SJCRH30 (cell line): ENCODE data around the gene CST3. TPM values are rescaled to one million over a fixed set of nuclear protein-coding genes. Genes with fewer than 3 reads are reported as not detected.
"Not testable (repeated sequence)": the region's sequence is repeated elsewhere in the genome, so short reads cannot be mapped to it uniquely, and the experiment has no call there.

Experiments used
- DNase-seq, 2 experiments: peaks; one replicate each; pipeline ENCODE4 v3.0.0-alpha.2; 2015 to 2020
- H3K27ac ChIP-seq: fragments of 250-450 bp; sonication (Bioruptor Pico); 2 replicates; pipeline ENCODE4 v1.5.1; 2020; ENCODE audit warnings: mild to moderate bottlenecking, moderate library complexity
- H3K27me3 ChIP-seq: fragments of 250-450 bp; sonication (Bioruptor Pico); 2 replicates; pipeline ENCODE4 v1.5.1; 2020; ENCODE audit warnings: mild to moderate bottlenecking, moderate library complexity
- H3K36me3 ChIP-seq: fragments of 250-450 bp; sonication (Bioruptor Pico); 2 replicates; pipeline ENCODE4 v1.5.1; 2020; ENCODE audit warnings: mild to moderate bottlenecking, moderate library complexity
- H3K4me1 ChIP-seq: fragments of 250-450 bp; sonication (Bioruptor Pico); 2 replicates; pipeline ENCODE4 v1.5.1; 2020; ENCODE audit warnings: mild to moderate bottlenecking, moderate library complexity
- H3K4me3 ChIP-seq: fragments of 250-450 bp; sonication (Bioruptor Pico); 2 replicates; pipeline ENCODE4 v1.5.1; 2020; ENCODE audit warnings: mild to moderate bottlenecking, moderate library complexity
- H3K9me3 ChIP-seq: fragments of 250-450 bp; sonication (Bioruptor Pico); replicated peaks from 2 replicates; pipeline ENCODE4 v1.5.1; 2020; ENCODE audit warnings: mild to moderate bottlenecking, moderate library complexity
- total RNA-seq: library from RNA; depleted of rRNA; stranded (reverse); fragments of >200 nt; shearing (Covaris generic); gene quantifications from 2 replicates; pipeline ENCODE4 v1.2.3, GENCODE V29; 2014

Gene CST3
- total RNA-seq, 1 experiment from 2014 or later, result 67.6 TPM

DNA sequence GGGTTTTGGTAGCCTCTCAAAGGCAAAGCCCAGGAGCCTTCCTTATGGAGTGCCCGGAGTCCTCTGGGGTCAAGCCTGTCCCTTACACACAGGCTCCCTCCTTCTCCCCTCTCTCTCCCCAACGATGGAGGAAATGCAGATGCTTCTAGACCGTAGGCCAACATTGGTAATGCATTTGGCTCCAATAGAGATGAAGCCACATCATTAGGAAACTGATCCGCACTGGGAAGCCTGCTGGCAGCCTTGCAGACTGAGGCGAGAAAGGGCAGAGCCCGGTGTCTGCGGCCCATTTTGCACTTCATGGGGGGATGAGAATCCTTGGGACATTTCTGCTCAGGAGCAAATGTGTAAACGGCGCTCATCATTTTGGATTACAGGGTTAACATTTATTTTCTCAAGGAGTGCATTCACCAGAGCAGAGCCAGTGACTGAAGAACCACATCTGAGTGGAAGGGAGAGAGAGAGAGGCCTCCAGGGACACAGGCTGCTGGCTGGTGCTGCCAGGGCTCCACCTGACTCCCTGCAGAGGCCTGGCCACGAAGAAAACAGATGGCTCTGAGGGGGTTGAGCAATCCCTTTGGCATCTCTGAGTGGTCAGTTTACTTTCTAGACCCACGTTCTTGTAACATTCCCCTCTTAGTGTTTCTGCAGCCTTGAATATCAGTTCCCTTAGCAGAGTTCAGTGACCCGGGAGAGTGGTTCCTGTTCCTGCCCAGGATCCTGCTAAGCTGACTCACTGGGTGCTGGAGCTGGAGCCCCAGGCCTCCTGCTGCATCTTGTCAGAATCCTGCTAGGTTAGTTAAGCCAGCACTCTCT lies 4.4 kb upstream of the CST3 start:
- Histone ChIP-seq H3K4me1 (no peaks in the 10 kb centered on the region; the same call in 1 of the 2 replicates), H3K9me3 (no peaks in the 10 kb centered on the region), H3K27ac (no peak overlapping the region), H3K36me3 (no peaks in the 10 kb centered on the region), H3K4me3 (no peak overlapping the region), H3K27me3 (no peaks in the 10 kb centered on the region)
- DNase-seq, result peak; percentile 49 to 52

DNA sequence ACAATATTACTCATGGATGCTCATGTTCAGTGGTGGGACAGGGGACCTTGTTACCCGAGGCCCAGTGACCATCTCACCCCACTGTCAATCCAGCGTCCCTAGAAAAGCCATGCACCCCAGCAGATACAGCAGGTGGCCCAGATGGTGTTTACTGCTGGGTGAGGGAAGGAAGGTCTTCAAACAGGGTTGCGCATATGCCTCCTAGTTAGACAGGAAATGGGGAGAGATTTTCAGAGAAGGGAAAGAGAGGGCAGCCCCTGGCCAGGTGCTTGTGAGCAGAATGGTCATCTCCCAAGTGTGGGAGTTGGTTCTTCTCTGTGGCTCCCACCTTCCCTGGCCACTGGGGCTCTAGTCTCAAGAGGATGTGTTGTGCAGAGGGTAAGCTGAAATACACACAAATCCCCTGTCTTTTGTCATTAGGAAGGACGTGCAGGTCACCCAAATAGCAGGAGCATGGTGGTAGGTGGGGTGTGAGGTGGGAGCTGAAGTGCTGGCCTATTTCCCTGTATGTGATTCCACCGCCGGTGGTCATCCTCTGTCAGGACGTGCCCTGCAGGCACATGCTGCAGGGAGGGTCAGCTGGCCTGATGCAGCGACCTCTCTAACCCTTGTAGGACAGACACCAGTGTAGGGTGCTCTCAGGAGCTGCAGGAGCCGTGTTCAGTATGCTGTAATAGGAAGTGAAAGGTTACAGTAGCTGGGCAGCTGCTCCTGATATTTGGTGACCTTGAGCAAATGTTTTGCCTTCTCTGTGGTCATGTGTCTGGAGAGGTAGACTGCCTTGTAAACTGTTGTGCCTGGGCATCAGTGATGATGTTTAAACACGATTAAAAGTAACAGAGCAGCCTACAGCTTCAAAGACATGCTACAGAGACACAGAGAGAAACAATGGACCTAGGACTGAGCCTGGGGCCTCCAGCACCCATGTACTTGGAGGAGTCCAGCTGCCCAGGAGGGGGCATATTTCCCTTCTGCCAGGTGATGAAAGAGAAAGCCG lies 3.2 kb upstream of the CST3 start:
- no peak for DNase-seq
- H3K4me1 ChIP-seq, result no peaks in the 10 kb centered on the region; the same call in 1 of the 2 replicates
- no peak overlapping the region for H3K4me3 ChIP-seq
- H3K27me3 ChIP-seq, result no peaks in the 10 kb centered on the region
- no peaks in the 10 kb centered on the region for H3K36me3 ChIP-seq
- H3K27ac ChIP-seq, result no peak overlapping the region
- no peaks in the 10 kb centered on the region for H3K9me3 ChIP-seq

DNA sequence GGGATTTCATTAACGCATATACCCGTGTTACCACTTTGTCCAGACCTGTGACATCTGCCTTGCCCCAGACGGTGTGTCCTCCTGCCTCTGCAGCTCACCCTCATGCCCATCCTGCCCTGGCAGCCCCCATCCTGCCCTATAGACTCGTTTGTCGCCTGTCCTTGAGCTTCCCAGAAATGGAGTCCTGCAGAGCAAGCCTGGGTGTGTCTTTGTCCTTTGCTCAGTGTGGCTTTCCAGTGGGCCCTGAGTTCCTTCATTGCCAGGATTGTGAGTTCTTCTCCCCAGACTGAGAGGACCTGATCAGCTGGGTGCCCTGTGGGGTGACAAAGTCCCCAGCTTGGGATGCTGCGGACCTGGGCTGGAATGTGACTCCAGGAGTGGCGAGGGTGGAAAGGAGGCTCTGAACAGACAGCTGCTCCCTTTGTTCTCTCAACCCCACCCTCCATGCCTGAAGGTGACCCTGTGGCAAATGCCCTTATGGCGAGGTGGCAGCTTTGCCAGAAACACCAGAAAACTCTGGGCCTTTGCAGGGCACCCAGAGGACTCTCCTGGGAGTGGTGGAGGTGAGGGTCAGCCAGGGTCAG lies 2.4 kb upstream of the CST3 start:
- Histone ChIP-seq H3K36me3 (no peaks in the 10 kb centered on the region), H3K4me1 (no peaks in the 10 kb centered on the region; the same call in 1 of the 2 replicates), H3K27ac (no peak overlapping the region), H3K9me3 (no peaks in the 10 kb centered on the region), H3K4me3 (no peak overlapping the region), H3K27me3 (no peaks in the 10 kb centered on the region)
- DNase-seq, result no peak

DNA sequence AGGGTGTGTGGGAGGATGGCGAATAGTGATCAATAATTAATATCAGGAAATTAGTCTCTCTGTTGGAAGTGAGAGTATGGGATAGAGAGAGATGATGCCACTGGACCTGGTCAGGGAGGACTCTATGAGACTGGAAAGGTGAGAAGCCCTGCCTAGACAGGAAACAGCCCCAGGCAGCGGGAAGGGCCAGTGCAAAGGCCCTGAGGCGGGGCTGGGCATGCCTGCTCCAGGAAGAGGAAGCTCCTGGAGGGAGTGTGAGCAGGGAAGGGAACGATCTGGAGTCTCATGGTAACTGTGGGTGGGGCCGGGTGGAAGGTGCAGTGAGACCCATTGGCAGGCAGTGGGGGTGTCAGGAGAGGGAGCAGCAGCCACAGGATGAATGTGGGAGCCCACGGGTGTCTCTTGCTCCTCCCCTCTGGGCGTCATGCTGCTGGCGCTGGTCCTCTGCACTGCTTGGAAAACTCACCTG lies 1.8 kb upstream of the CST3 start:
- no peaks in the 10 kb centered on the region; the same call in 1 of the 2 replicates for H3K4me1 ChIP-seq
- H3K9me3 ChIP-seq, result no peaks in the 10 kb centered on the region
- H3K4me3 ChIP-seq, result no peak overlapping the region
- H3K27me3 ChIP-seq, result no peaks in the 10 kb centered on the region
- no peak for DNase-seq
- no peak overlapping the region for H3K27ac ChIP-seq
- H3K36me3 ChIP-seq, result no peaks in the 10 kb centered on the region

DNA sequence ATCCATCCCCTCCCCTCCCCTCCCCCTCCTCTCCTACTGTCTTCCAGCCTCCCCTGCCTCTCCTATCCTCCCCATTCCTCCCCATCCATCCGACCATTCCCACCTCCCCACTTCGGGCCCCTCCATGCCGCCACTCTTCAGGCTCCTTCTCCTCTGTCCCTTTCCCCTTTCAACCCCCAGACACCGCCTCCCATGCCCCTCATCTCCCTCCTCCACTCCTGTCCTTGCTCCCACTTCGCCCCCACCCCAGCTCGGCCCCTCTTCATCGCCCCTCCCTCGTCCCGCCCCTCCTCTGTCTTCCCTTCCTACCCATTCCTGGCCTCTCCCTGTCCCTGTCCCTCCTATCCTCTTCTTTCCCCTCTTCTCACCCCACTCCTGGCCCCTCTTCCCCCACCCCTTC lies 554 bp upstream of the CST3 start:
- no peaks in the 10 kb centered on the region for H3K9me3 ChIP-seq
- H3K27me3 ChIP-seq, result no peaks in the 10 kb centered on the region
- no peak overlapping the region for H3K4me3 ChIP-seq
- no peak for DNase-seq
- H3K36me3 ChIP-seq, result no peaks in the 10 kb centered on the region
- H3K4me1 ChIP-seq, result no peaks in the 10 kb centered on the region; the same call in 1 of the 2 replicates
- H3K27ac ChIP-seq, result no peak overlapping the region

DNA sequence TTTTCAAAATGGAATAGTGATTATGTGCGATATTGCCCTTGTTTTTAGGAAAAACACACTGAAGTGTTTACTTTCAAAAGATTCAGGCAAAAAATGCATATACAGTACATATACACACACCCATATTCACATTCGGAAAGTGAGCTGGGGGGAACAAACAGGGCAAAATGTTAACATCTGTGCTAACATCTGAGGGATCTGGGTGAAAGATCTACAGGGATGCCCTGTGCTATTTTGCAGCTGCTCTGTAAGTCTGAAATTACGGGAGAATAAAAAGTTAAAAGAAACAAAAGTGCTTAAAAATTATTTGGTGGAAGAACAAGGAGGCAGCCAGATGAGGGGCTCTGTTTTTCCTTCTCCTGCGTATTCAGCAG lies 860 bp downstream of the CST3 start:
- H3K36me3 ChIP-seq, result no peaks in the 10 kb centered on the region
- peak overlapping the region; percentile 87 for H3K4me3 ChIP-seq
- H3K4me1 ChIP-seq, result no peaks in the 10 kb centered on the region; the same call in 1 of the 2 replicates
- no peaks in the 10 kb centered on the region for H3K27me3 ChIP-seq
- no peak for DNase-seq
- H3K27ac ChIP-seq, result no peak overlapping the region
- no peaks in the 10 kb centered on the region for H3K9me3 ChIP-seq

DNA sequence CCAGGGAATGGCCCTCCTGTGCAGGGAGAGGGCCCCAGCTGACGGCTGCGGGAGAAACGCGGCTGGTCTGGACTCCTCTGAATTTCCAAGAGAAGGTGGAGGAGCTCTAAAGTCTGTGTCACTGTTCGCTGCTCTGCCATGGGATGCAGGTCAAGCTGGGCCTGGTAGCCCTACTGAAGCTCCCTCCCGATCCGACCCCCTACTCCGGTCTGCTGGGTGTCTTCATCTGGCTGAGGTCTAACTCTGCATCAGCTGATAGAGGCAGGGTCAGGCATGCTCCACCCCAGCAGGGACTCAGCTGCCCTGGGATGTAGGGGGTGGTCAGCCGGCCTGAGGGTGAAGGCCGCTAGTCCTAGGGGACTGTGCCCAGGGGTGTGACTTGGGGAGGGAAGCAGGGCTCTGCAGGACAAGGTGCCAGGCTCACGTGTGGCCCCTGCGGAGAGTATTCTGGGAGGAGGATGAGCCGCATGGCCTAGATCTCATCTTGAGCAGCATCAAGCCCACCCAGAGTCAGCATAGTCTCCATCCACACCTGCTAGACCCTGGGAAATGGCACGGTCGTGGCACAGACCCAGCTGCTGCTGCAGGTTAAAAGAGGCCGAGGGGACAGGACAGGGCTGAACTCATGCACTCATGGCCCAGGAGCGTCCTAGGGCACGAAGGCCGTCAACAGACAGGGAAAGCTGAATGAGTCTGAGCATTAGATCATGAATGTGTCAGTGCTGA lies 1.4 kb downstream of the CST3 start:
- H3K36me3 ChIP-seq, result no peaks in the 10 kb centered on the region
- H3K4me1 ChIP-seq, result no peaks in the 10 kb centered on the region; the same call in 1 of the 2 replicates
- DNase-seq, result no peak
- no peak overlapping the region for H3K27ac ChIP-seq
- no peaks in the 10 kb centered on the region for H3K27me3 ChIP-seq
- H3K4me3 ChIP-seq, result peak overlapping the region; percentile 87
- no peaks in the 10 kb centered on the region for H3K9me3 ChIP-seq

DNA sequence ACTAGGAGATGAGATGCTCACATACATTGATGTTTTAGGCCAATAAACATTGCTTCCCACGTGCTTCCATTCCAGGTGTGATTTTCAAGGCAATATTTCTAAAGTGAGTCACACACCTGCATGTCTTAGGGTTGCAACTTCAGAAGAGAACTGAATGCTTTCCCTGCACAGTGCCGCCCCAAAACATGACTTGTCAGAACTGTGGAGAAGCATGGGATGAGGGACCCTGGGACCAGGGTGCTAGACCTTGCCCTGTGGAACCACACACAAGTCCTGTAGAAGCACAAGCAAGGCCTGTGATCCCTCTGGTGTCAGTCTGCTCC lies 2.0 kb downstream of the CST3 start:
- H3K36me3 ChIP-seq, H3K4me1 ChIP-seq, H3K27ac ChIP-seq, H3K4me3 ChIP-seq, H3K27me3 ChIP-seq, DNase-seq, H3K9me3 ChIP-seq: not testable (repeated sequence)

DNA sequence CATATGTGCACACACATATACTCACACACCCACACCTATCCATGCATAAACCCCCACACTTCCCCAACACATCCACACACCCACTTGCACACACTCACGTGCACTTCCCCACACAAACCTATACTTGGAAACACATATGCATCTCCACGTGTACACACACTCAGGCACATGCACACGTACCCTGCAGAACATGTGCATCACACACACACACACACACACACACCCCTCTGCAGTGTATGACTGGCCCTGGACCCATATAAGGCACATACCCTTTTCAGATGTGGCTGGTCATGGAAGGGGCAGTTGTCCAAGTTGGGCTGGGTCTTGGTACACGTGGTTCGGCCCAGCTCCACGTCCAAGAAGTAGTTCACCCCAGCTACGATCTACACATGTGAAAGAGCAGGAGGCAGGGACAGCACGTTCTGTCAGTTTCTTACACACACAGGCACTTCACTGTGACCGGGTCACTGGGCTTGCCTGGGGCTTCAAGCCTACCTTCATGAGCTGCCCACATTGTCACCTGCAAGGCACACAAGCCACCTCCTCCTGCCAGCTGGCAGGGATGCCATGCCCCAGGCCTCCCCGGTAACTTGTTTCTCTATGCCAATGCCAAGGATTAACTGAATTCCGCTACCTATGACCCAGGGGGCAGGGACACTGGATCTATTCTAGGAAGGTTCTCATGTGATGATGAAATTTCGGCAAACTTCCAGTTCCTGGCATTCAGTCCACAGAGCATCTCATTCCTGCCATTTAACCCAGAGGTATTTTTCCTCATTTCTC lies 2.6 kb downstream of the CST3 start:
- Histone ChIP-seq H3K4me1 (no peaks in the 10 kb centered on the region), H3K4me3 (no peak overlapping the region), H3K27ac (no peak overlapping the region), H3K9me3 (no peaks in the 10 kb centered on the region), H3K27me3 (no peaks in the 10 kb centered on the region), H3K36me3 (no peaks in the 10 kb centered on the region)
- DNase-seq, result no peak

DNA sequence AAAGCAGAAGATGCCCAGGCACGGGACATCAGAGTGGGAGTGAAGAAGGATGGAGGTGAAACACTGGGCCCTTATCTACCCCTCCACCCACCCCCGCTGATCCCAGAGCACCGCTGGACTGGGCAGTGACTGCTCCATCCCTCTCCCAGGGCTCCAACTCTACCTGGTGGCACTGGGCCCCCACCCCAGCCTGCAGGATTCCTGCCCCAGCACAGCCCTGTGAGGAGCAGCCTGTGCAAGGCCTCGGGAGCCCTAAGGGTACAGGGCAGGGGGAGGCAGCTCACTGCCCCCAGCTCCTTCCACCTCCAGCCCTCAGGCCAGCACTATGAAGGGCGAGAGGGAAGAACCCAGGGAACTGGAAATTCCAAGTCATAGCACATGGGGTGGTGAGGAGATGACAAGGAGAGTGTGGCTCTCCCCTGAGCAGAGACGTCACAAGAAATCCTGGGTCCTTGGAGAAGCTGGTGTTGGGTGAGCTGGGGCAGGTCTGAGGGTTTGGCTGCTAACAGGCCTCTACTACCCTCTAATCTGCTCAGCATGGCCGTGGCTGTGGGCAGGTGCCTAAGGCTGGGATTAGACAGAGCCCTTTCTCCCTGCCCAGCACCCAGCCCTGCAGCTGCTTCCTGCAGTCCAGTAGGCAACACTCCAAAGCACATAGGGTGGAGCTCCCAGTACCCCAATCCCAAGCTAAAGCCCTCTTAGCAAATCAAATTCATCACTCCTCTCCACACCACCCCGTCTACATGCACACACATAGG lies 3.5 kb downstream of the CST3 start:
- Histone ChIP-seq H3K27me3 (no peaks in the 10 kb centered on the region), H3K27ac (no peak overlapping the region), H3K4me3 (no peak overlapping the region), H3K9me3 (no peaks in the 10 kb centered on the region), H3K36me3 (no peaks in the 10 kb centered on the region), H3K4me1 (no peaks in the 10 kb centered on the region)
- peak; percentile 32 to 44 for DNase-seq

DNA sequence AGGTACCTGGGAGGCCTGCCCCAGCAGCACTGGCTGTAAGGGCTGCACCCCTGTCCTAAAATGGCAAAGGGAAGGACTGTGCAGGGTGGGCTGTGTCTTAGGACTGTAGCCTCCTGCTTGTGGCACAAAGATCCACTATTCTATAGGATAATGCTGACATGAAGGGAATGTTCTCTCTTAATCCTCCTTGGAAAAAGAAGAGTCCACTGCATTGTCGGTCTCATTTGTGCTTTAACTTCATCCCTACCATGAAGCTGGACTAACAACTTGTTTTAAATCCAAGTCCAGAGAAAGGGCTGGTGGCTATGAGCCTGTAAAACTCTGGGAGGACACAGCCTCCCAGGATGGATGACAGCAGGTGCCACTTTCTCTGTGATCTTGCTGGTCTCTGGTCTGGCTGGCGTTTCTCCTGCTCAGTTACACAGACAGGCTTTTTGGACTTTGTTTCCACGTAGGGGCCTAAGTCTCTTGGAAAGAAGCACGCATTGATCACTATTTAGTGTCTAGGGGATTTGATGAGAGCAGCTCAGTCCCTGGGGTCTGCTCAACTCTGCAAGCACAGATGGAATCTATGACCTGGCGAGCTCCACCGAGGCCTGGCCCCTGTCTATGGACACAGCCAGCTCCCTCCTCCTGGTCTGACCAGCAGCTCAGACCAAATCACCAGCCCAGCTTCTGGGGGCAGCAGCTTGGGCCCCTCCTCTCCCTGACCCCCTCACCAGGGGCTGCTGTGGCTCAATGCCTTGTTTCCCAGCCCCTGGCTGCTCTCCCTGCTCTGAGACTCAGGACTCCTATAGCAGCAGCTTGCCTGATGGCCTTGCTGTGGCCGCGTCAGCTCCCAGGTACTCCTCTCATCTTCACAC lies 4.8 kb downstream of the CST3 start:
- H3K36me3 ChIP-seq, result no peaks in the 10 kb centered on the region
- no peaks in the 10 kb centered on the region for H3K9me3 ChIP-seq
- H3K4me1 ChIP-seq, result no peaks in the 10 kb centered on the region
- no peak overlapping the region for H3K4me3 ChIP-seq
- H3K27me3 ChIP-seq, result no peaks in the 10 kb centered on the region
- no peak overlapping the region for H3K27ac ChIP-seq
- DNase-seq, result peak in 1 of 2 experiments; percentile 48

DNA sequence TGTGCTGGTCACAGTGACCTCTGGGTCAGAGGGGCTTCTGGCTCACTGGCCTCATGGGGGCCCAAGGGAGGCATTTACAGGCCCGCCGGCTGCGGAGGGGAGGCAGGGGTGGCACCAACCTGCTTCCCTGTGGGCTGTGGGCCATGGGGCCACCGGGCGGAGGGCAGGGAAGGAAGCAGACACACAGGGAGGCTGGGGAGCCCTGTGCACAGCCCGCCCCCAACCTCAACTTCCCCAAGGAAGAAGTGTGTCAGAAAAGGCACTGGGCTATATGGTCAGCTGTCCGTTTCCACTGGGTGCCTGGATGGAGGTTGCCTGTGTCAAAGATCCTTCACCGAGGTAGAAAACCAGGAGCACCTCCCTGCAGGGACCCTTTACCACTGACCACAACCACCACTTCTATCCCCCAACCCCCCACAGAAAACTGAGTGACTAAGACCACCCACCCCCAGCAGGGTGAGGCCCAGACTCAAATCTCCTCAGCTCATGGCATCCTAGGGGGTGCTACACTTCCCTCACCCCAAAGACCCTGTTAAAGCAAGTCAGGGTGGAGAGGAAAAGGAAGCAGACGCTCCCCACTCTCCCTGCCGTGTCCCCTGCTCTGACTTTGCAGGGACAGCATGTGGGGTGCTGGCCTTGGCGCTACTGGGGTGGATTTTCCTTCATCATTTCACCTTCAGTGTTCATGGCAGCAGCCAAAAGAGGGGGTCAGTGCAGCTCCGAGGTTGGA lies 5.6 kb downstream of the CST3 start:
- H3K36me3 ChIP-seq, result no peaks in the 10 kb centered on the region
- peaks cover 5% of the 10 kb centered on the region; the same call in 1 of the 2 replicates for H3K4me1 ChIP-seq
- no peak overlapping the region for H3K27ac ChIP-seq
- DNase-seq, result no peak
- no peak overlapping the region for H3K4me3 ChIP-seq
- no peaks in the 10 kb centered on the region for H3K9me3 ChIP-seq
- no peaks in the 10 kb centered on the region for H3K27me3 ChIP-seq
